Gastrocnemius medialis (tissue), 4 donors: ENCODE data around the gene IQCM.

Experiments
- POLR2A ChIP-seq, 2 donors: fragments of 450-650 bp; IDR thresholded peaks; one replicate each; pipeline ENCODE4 v1.6.1; 2017; ENCODE audit warnings: antibody characterized with exemption in 2 of 2, mild to moderate bottlenecking in 2 of 2, moderate library complexity in 2 of 2
- TF ChIP-seq, protein P1 (sequence below), 5 experiments: fragments of 450-650 bp in 3 of 5; fragments of 200-600 bp in 2 of 5; sonication (generic) in 2 of 5; IDR thresholded peaks in 4 of 5; conservative IDR thresholded peaks in 1 of 5; 1 replicate in 4 of 5; 2 replicates in 1 of 5; pipeline ENCODE4 v1.5.1; 2016 to 2019; ENCODE audit warnings: antibody characterized with exemption in 5 of 5, mild to moderate bottlenecking in 3 of 5, moderate library complexity in 3 of 5

DNA sequence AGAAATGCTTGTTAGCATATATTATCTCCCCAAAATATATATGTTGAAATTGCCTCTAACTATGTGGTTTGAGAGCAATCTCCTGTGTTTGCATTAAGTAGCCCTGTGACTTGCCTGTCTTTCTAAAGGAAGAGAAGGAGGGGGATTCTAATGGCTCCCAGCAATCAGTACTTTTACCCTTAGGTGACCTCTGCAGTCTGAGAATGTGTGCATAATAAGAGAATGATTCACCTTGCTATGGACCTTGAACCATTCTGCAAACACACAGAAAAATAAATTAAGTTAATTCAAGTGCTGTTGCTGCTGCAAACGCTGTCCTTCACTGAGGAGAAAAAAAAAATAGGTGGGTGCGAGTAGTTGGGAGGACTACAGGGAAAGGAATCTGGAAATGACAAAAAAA is 322.2 kb downstream of the IQCM start:
- TF ChIP-seq, protein P1, sequence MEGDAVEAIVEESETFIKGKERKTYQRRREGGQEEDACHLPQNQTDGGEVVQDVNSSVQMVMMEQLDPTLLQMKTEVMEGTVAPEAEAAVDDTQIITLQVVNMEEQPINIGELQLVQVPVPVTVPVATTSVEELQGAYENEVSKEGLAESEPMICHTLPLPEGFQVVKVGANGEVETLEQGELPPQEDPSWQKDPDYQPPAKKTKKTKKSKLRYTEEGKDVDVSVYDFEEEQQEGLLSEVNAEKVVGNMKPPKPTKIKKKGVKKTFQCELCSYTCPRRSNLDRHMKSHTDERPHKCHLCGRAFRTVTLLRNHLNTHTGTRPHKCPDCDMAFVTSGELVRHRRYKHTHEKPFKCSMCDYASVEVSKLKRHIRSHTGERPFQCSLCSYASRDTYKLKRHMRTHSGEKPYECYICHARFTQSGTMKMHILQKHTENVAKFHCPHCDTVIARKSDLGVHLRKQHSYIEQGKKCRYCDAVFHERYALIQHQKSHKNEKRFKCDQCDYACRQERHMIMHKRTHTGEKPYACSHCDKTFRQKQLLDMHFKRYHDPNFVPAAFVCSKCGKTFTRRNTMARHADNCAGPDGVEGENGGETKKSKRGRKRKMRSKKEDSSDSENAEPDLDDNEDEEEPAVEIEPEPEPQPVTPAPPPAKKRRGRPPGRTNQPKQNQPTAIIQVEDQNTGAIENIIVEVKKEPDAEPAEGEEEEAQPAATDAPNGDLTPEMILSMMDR (IDR thresholded peaks at IDR 0.05 in 4 of 5, conservative IDR thresholded peaks at IDR 0.05 in 1 of 5) = no peak
- TF ChIP-seq POLR2A (IDR thresholded peaks at IDR 0.05) = no peak
